Thoracic aorta (tissue), 2 donors: ENCODE data around the gene SMAGP. TPM values are rescaled to one million over a fixed set of nuclear protein-coding genes. Genes with fewer than 3 reads are reported as not detected.
A peak's percentile ranks its signal among the peaks of the same experiment; 100 is the strongest.

Source experiments
- ATAC-seq: fragments of 150-250 bp; one replicate; pipeline ENCODE4 v1.8.0; 2017; ENCODE audit warnings: low read depth; ENCODE audit not compliant: insufficient number of reproducible peaks, low FRiP score
- DNase-seq: peaks from one replicate; pipeline ENCODE4 v3.0.0-alpha.2; 2020; ENCODE audit warnings: low spot score
- H3K27ac ChIP-seq, 2 donors: fragments of 200-600 bp; sonication (generic); 1 replicate in 1 of 2; 2 replicates in 1 of 2; pipeline ENCODE4 v1.5.1; 2016; ENCODE audit warnings: mild to moderate bottlenecking in 2 of 2, moderate library complexity in 2 of 2
- H3K27me3 ChIP-seq: fragments of 200-600 bp; sonication (generic); replicated peaks from 2 replicates; pipeline ENCODE4 v1.6.0; 2016; ENCODE audit warnings: mild to moderate bottlenecking; ENCODE audit not compliant: insufficient read depth
- H3K36me3 ChIP-seq: fragments of 200-600 bp; sonication (generic); one replicate; pipeline ENCODE4 v1.5.1; 2016
- H3K4me1 ChIP-seq, 2 donors: fragments of 200-600 bp; sonication (generic); 1 replicate in 1 of 2; 2 replicates in 1 of 2; pipeline versions ENCODE4 v1.5.1 to v1.6.0; 2016; ENCODE audit warnings: low read depth in 2 of 2, mild to moderate bottlenecking in 1 of 2; ENCODE audit not compliant: control insufficient read depth in 1 of 2
- H3K4me3 ChIP-seq: fragments of 200-600 bp; sonication (generic); 2 replicates; pipeline ENCODE4 v1.5.1; 2016; ENCODE audit warnings: mild to moderate bottlenecking
- H3K9me3 ChIP-seq: fragments of 200-600 bp; sonication (generic); 2 replicates; pipeline ENCODE4 v1.5.1; 2016
- CTCF ChIP-seq: fragments of 200-600 bp; sonication (generic); IDR thresholded peaks from one replicate; pipeline ENCODE4 v1.5.1; 2019; ENCODE audit warnings: antibody characterized with exemption
- total RNA-seq, 2 donors: library from RNA; depleted of rRNA; stranded (reverse); fragments of >200 nt; gene quantifications; one replicate each; pipeline versions ENCODE4 v1.1.0 to v1.2.3, GENCODE V29; 2016

The SMAGP gene
- total RNA-seq, 2 donors from 2014 or later: 7.6 to 7.8 TPM

GRCh38 chr12:51254536-51254935 lies 15.7 kb downstream of the SMAGP start:
- Histone ChIP-seq H3K27me3 (no peaks in the 10 kb centered on the region), H3K9me3 (no peaks in the 10 kb centered on the region), H3K4me1 (no peaks in the 10 kb centered on the region), H3K4me3 (no peak overlapping the region), H3K27ac (no peak overlapping the region), H3K36me3 (no peaks in the 10 kb centered on the region)
- no peak for TF ChIP-seq CTCF
- ATAC-seq (no peak), DNase-seq (no peak)

- H3K9me3 ChIP-seq: no peaks in the 10 kb centered on the region
- H3K4me1 ChIP-seq: no peaks in the 10 kb centered on the region
- ATAC-seq (no peak), DNase-seq (no peak)
- H3K36me3 ChIP-seq: no peaks in the 10 kb centered on the region
- H3K27me3 ChIP-seq: no peaks in the 10 kb centered on the region
- TF ChIP-seq CTCF: no peak
- H3K27ac ChIP-seq: no peak overlapping the region
- H3K4me3 ChIP-seq: no peak overlapping the region
These were observed 16.9 kb downstream of the SMAGP start for GRCh38 chr12:51253276-51253675.

- no peak for TF ChIP-seq CTCF
- Histone ChIP-seq H3K36me3 (no peaks in the 10 kb centered on the region), H3K4me1 (peaks cover 0 to 4% of the 10 kb centered on the region in 2 donors), H3K9me3 (no peaks in the 10 kb centered on the region), H3K27ac (no peak overlapping the region), H3K27me3 (no peaks in the 10 kb centered on the region), H3K4me3 (no peak overlapping the region)
- no peak for ATAC-seq
- DNase-seq: no peak
These were observed 22.6 kb downstream of the SMAGP start for GRCh38 chr12:51247523-51248206.

GRCh38 chr12:51246254-51246853 lies 23.9 kb downstream of the SMAGP start:
- Histone ChIP-seq H3K4me1 (peaks cover 2 to 6% of the 10 kb centered on the region in 2 donors), H3K4me3 (no peak overlapping the region), H3K36me3 (peaks cover 8% of the 10 kb centered on the region), H3K9me3 (no peaks in the 10 kb centered on the region), H3K27ac (peak overlapping the region in 1 of 2 donors; percentile 5), H3K27me3 (no peaks in the 10 kb centered on the region)
- DNase-seq (no peak), ATAC-seq (no peak)
- TF ChIP-seq CTCF: no peak

GRCh38 chr12:51245476-51246253 lies 24.6 kb downstream of the SMAGP start:
- peak overlapping the region in 1 of 2 donors; percentile 5 for H3K27ac ChIP-seq
- no peaks in the 10 kb centered on the region for H3K27me3 ChIP-seq
- peaks cover 14% of the 10 kb centered on the region for H3K36me3 ChIP-seq
- DNase-seq (no peak), ATAC-seq (no peak)
- no peaks in the 10 kb centered on the region for H3K9me3 ChIP-seq
- no peak for TF ChIP-seq CTCF
- no peak overlapping the region for H3K4me3 ChIP-seq
- peaks cover 9 to 13% of the 10 kb centered on the region in 2 donors for H3K4me1 ChIP-seq
